Measurements from ENCODE around the gene TNNI3K.

Gene TNNI3K

GRCh38 chr1:74422421-74423292, 187.5 kb downstream of the TNNI3K start:
- no peak for DNase-seq (ENCODE audit: low read depth in 1 of 2, low spot score in 1 of 2)
- H3K27ac ChIP-seq (replicated peaks): no peak overlapping the region
- no peak for TF ChIP-seq REST (IDR thresholded peaks at IDR 0.05; ENCODE audit: insufficient replicate concordance, low read depth)
- no peak for TF ChIP-seq POLR2AphosphoS5 (IDR thresholded peaks at IDR 0.05; ENCODE audit: low read depth)
- no peak for TF ChIP-seq SPI1 (IDR thresholded peaks at IDR 0.05; ENCODE audit: borderline replicate concordance, low read depth)
- no peak for TF ChIP-seq GABPA (IDR thresholded peaks at IDR 0.05; ENCODE audit: low read depth)
- TF ChIP-seq CTCF (IDR thresholded peaks at IDR 0.05; ENCODE audit: insufficient read depth, low read length): no peak
- H3K27me3 ChIP-seq (ENCODE audit: insufficient read depth, poor library complexity, severe bottlenecking): no peaks in the 10 kb centered on the region
- no peak overlapping the region for H3K4me3 ChIP-seq (replicated peaks; ENCODE audit: insufficient read depth, low read length)

- Histone ChIP-seq H3K27ac (replicated peaks) (no peak overlapping the region), H3K4me3 (replicated peaks; ENCODE audit: insufficient read depth, low read length) (no peak overlapping the region)
These were observed 188.3 kb downstream of the TNNI3K start for GRCh38 chr1:74423471-74423870.

More at GRCh38 chr1:74423471-74423870, 188.3 kb downstream of the TNNI3K start:
- no peak for DNase-seq (ENCODE audit: low read depth in 1 of 2, low spot score in 1 of 2)
- H3K27me3 ChIP-seq (ENCODE audit: insufficient read depth, poor library complexity, severe bottlenecking): no peaks in the 10 kb centered on the region
- TF ChIP-seq REST (IDR thresholded peaks at IDR 0.05; ENCODE audit: insufficient replicate concordance, low read depth) (no peak), POLR2AphosphoS5 (IDR thresholded peaks at IDR 0.05; ENCODE audit: low read depth) (no peak), SPI1 (IDR thresholded peaks at IDR 0.05; ENCODE audit: borderline replicate concordance, low read depth) (no peak), GABPA (IDR thresholded peaks at IDR 0.05; ENCODE audit: low read depth) (no peak), CTCF (IDR thresholded peaks at IDR 0.05; ENCODE audit: insufficient read depth, low read length) (no peak)

Data from HL-60 (cell line).